K562 (cell line): ENCODE results near the gene MCMBP. TPM values are rescaled to one million over a fixed set of nuclear protein-coding genes. Genes with fewer than 3 reads are reported as not detected.

Experiments used
- ATAC-seq: fragments of 200-7000 bp; cut with Tn5 transposase; 3 replicates; pipeline ENCODE4 v1.9.1; 2020; ENCODE audit warnings: moderate library complexity
- BruUV-seq: library from RNA; stranded (reverse); fragments of 400-500 nt; replicated peaks from 2 replicates; lab custom pipeline; 2021; lab: Mats Ljungman, UMichigan
- CTCF ChIA-PET: fragments of 300-600 bp; formaldehyde crosslinking; extraction: SDS; loops from one replicate; lab custom pipeline; 2021; ENCODE audit warnings: low intra/inter-chr PET ratio; lab: Yijun Ruan, JAX
- POLR2A ChIA-PET: fragments of 300-600, 350-650 bp; sonication (Branson Sonifier 250); formaldehyde crosslinking; extraction: SDS; loops from one replicate; lab custom pipeline; 2021; ENCODE audit warnings: antibody characterized with exemption, inconsistent platforms; lab: Yijun Ruan, JAX
- DNase-seq, 4 experiments: peaks; one replicate each; pipeline versions ENCODE4 v3.0.0 to v3.0.0-alpha.2; 2011 to 2018; ENCODE audit warnings: low spot score in 3 of 4, mixed read lengths in 3 of 4; ENCODE audit errors: extremely low read depth in 1 of 4
- FAIRE-seq: peaks from 2 replicates; lab custom pipeline; 2011; peaks lifted over from hg19 to GRCh38; lab: Jason Lieb, UNC
- H2AFZ ChIP-seq: 2 replicates; pipeline ENCODE4 v1.6.0; 2011; ENCODE audit warnings: low read depth, low read length, control low read depth, inconsistent platforms
- H3K27ac ChIP-seq: fragments of 200-600 bp; 3 replicates; pipeline ENCODE4 v1.8.0; 2011; ENCODE audit warnings: low read depth, mild to moderate bottlenecking, control low read depth, inconsistent platforms, low read length, moderate library complexity, mixed read lengths; ENCODE audit errors: extremely low read depth
- H3K27me3 ChIP-seq, 2 experiments: fragments of 300-600 bp in 1 of 2; 2 replicates in 1 of 2; 3 replicates in 1 of 2; pipeline versions ENCODE4 v1.6.0 to v1.8.0; 2011; ENCODE audit warnings: inconsistent platforms in 2 of 2, low read length in 2 of 2, mild to moderate bottlenecking in 1 of 2, mixed read lengths in 1 of 2, moderate library complexity in 1 of 2; ENCODE audit not compliant: control insufficient read depth in 2 of 2, insufficient read depth in 2 of 2
- H3K36me3 ChIP-seq: fragments of 300-600 bp; 3 replicates; pipeline ENCODE4 v1.8.0; 2011; ENCODE audit warnings: mild to moderate bottlenecking, low read length, inconsistent platforms; ENCODE audit not compliant: control insufficient read depth, insufficient read depth
- H3K4me1 ChIP-seq, 2 experiments: fragments of 200-600 bp in 1 of 2; replicated peaks in 1 of 2; 2 replicates in 1 of 2; 3 replicates in 1 of 2; pipeline versions ENCODE4 v1.5.1 to v1.8.0; 2011; ENCODE audit warnings: inconsistent platforms in 2 of 2, low read length in 2 of 2, mild to moderate bottlenecking in 1 of 2, mixed read lengths in 1 of 2, moderate library complexity in 1 of 2; ENCODE audit not compliant: control insufficient read depth in 2 of 2, insufficient read depth in 2 of 2
- H3K4me2 ChIP-seq: 2 replicates; pipeline ENCODE4 v1.6.1; 2011; ENCODE audit warnings: low read length, control low read depth, inconsistent platforms, mixed read lengths; ENCODE audit not compliant: insufficient read depth
- H3K4me3 ChIP-seq: fragments of 200-600 bp; sonication (generic), shearing (Covaris generic); 2 replicates; pipeline ENCODE4 v1.5.1; 2016; ENCODE audit warnings: control low read depth, inconsistent platforms
- H3K79me2 ChIP-seq: fragments of 200-600 bp; 3 replicates; pipeline ENCODE4 v1.8.0; 2011; ENCODE audit warnings: low read length, inconsistent platforms; ENCODE audit not compliant: control insufficient read depth, insufficient read depth
- H3K9ac ChIP-seq, 2 experiments: 2 replicates each; pipeline versions ENCODE4 v1.6.0 to v1.6.1; 2011; ENCODE audit warnings: low read depth in 2 of 2, low read length in 2 of 2, control low read depth in 1 of 2, inconsistent platforms in 1 of 2, mild to moderate bottlenecking in 1 of 2, mixed read lengths in 1 of 2; ENCODE audit not compliant: insufficient read depth in 1 of 2
- H3K9me1 ChIP-seq: one replicate; pipeline ENCODE4 v1.6.0; 2011; ENCODE audit warnings: inconsistent platforms, mild to moderate bottlenecking, low read length, moderate library complexity; ENCODE audit not compliant: control insufficient read depth, insufficient read depth
- H3K9me3 ChIP-seq: replicated peaks from 2 replicates; pipeline ENCODE4 v1.5.1; 2011; ENCODE audit warnings: low read depth, low read length, inconsistent platforms; ENCODE audit not compliant: control insufficient read depth, insufficient read depth
- H4K20me1 ChIP-seq: replicated peaks from 2 replicates; pipeline ENCODE4 v1.6.1; 2011; ENCODE audit warnings: low read length, inconsistent platforms, mixed read lengths; ENCODE audit not compliant: control insufficient read depth, insufficient read depth
- HNRNPL ChIP-seq: fragments of 200-400 bp; formaldehyde crosslinking; IDR thresholded peaks from 2 replicates; pipeline ENCODE4 v1.6.1; 2017; ENCODE audit warnings: low read depth, mild to moderate bottlenecking, low read length
- KLF1 ChIP-seq: fragments of 450-650 bp; IDR thresholded peaks from 2 replicates; pipeline ENCODE4 v1.6.1; 2016; ENCODE audit warnings: missing genetic modification characterization, missing compliant biosample characterization
- PHB ChIP-seq: fragments of 250-450 bp; sonication (Bioruptor Pico); IDR thresholded peaks from 2 replicates; pipeline ENCODE4 v1.5.0; 2021
- POLR3G ChIP-seq: IDR thresholded peaks from 2 replicates; pipeline ENCODE4 v1.6.1; 2011; ENCODE audit not compliant: insufficient read length, insufficient replicate concordance; ENCODE audit errors: extremely low read depth
- SRSF1 ChIP-seq: fragments of 200-400 bp; formaldehyde crosslinking; IDR thresholded peaks from 2 replicates; pipeline ENCODE4 v1.6.1; 2017; ENCODE audit warnings: mild to moderate bottlenecking, low read depth, low read length, moderate library complexity
- ZNF217 ChIP-seq: sonication (generic); formaldehyde crosslinking; IDR thresholded peaks from 2 replicates; pipeline ENCODE4 v1.8.0; 2022; ENCODE audit warnings: mild to moderate bottlenecking, missing genetic modification reagents
- ZSCAN32 ChIP-seq: fragments of 450-650 bp; formaldehyde crosslinking; IDR thresholded peaks from 2 replicates; pipeline ENCODE4 v1.4.0; 2020; ENCODE audit warnings: mild to moderate bottlenecking, moderate library complexity
- WGBS: fragments of 100-300 bp; shearing (Covaris generic); methylation state at CpG from one replicate; pipeline ENCODE4 v1.1.6; 2016; ENCODE audit warnings: low coverage, mixed read lengths; ENCODE audit not compliant: insufficient coverage; ENCODE audit errors: missing lambda C conversion rate; 5-methylcytosine and 5-hydroxymethylcytosine counted together
- in situ Hi-C: fragments of 300-500 bp; cut with MboI; formaldehyde crosslinking; loops from 4 replicates; pipeline ENCODE4 v1.15.0; 2018; ENCODE audit warnings: inconsistent platforms, mixed read lengths
- intact Hi-C: fragments of 100-400 bp; cut with micrococcal nuclease; formaldehyde crosslinking; loops from 2 replicates; pipeline ENCODE4 v1.14.2; 2022
- polyA plus RNA-seq, 8 experiments: library from polyadenylated mRNA; depleted of rRNA in 4 of 8; stranded (reverse) in 5 of 8; unstranded in 3 of 8; fragments of >200 nt; fragmentation: Nextera tagmentation in 2 of 8; fragmentation: Illumina TruSeq in 1 of 8; extraction: Ambion mirVana in 2 of 8; extraction: Trizol in 1 of 8; gene quantifications; 2 replicates each; pipeline versions ENCODE4 v1.2.1 to v1.2.3, GENCODE V29; 2011 to 2014; ENCODE audit warnings: inconsistent platforms in 1 of 8, missing spikeins in 1 of 8
- total RNA-seq, 7 experiments: library from RNA; depleted of rRNA in 6 of 7; stranded (reverse); fragments of >200 nt in 6 of 7; fragmentation: Illumina TruSeq in 2 of 7; extraction: Trizol in 2 of 7; gene quantifications; 2 replicates each; pipeline versions ENCODE4 v1.2.1 to v1.2.3, GENCODE V29; 2011 to 2021; ENCODE audit warnings: low replicate concordance in 1 of 7
- TF ChIP-seq, protein P1 (sequence below), 3 experiments: IDR thresholded peaks in 2 of 3; conservative IDR thresholded peaks in 1 of 3; 2 replicates each; pipeline ENCODE4 v1.5.1; 2011 to 2012; ENCODE audit warnings: low read length in 3 of 3, mild to moderate bottlenecking in 3 of 3, control low read depth in 2 of 3, improper control_type of control experiment in 1 of 3, inconsistent platforms in 1 of 3, low read depth in 1 of 3, mixed read lengths in 1 of 3, moderate library complexity in 1 of 3; ENCODE audit not compliant: insufficient read depth in 2 of 3

Gene MCMBP
- total and polyA plus RNA-seq, 9 of the 15 experiments (the other 6 are each of a cell fraction or from before 2014, with no cell fraction given) = 11.2 to 74.3 (median 50.5) TPM

- no TSS peak for BruUV-seq
Measured at GRCh38 chr10:119827430-119827829, 45.2 kb downstream of the MCMBP start.

More at GRCh38 chr10:119827430-119827829, 45.2 kb downstream of the MCMBP start:
- H3K9ac ChIP-seq = no peak overlapping the region
- no peaks in the 10 kb centered on the region for H3K27me3 ChIP-seq
- ATAC-seq (no peak), DNase-seq (no peak), FAIRE-seq (no peak)
- peaks cover 52% of the 10 kb centered on the region; the same call in 2 of the 3 replicates for H3K36me3 ChIP-seq
- H2AFZ ChIP-seq = no peak overlapping the region
- 90% methylated on average over 4 of the region's 4 CpGs for WGBS
- POLR2A ChIA-PET = no interaction called here
- H4K20me1 ChIP-seq = no peaks in the 10 kb centered on the region
- no peaks in the 10 kb centered on the region for H3K9me3 ChIP-seq
- no peak overlapping the region for H3K27ac ChIP-seq
- no peak for TF ChIP-seq KLF1 (tag)
- no peak for TF ChIP-seq ZNF217
- TF ChIP-seq SRSF1 = no peak
- TF ChIP-seq, protein P1, sequence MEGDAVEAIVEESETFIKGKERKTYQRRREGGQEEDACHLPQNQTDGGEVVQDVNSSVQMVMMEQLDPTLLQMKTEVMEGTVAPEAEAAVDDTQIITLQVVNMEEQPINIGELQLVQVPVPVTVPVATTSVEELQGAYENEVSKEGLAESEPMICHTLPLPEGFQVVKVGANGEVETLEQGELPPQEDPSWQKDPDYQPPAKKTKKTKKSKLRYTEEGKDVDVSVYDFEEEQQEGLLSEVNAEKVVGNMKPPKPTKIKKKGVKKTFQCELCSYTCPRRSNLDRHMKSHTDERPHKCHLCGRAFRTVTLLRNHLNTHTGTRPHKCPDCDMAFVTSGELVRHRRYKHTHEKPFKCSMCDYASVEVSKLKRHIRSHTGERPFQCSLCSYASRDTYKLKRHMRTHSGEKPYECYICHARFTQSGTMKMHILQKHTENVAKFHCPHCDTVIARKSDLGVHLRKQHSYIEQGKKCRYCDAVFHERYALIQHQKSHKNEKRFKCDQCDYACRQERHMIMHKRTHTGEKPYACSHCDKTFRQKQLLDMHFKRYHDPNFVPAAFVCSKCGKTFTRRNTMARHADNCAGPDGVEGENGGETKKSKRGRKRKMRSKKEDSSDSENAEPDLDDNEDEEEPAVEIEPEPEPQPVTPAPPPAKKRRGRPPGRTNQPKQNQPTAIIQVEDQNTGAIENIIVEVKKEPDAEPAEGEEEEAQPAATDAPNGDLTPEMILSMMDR (IDR thresholded peaks at IDR 0.05 in 2 of 3, conservative IDR thresholded peaks at IDR 0.05 in 1 of 3; ENCODE audit: insufficient read depth in 2 of 3, low read depth in 1 of 3, low read length in 3 of 3) = no peak
- no peak for TF ChIP-seq PHB (CRISPR knock-in tag)
- no peak for TF ChIP-seq ZSCAN32 (CRISPR knock-in tag)
- no peak for TF ChIP-seq HNRNPL
- no peak for TF ChIP-seq POLR3G
- H3K9me1 ChIP-seq = no peaks in the 10 kb centered on the region
- in situ Hi-C loops (no loop called here), intact Hi-C loops (no loop called here)
- H3K4me1 ChIP-seq = no peaks in the 10 kb centered on the region
- no peak overlapping the region for H3K4me2 ChIP-seq
- H3K79me2 ChIP-seq = no peaks in the 10 kb centered on the region
- no peak overlapping the region for H3K4me3 ChIP-seq
- CTCF ChIA-PET = no interaction called here
